GM19025 (cell line): ENCODE data around the gene MYO1G.
"Not testable (repeated sequence)": the region's sequence is repeated elsewhere in the genome, so short reads cannot be mapped to it uniquely, and the experiment has no call there.

ENCODE experiments used
- ATAC-seq: cut with Tn5 transposase; IDR thresholded peaks from one replicate; pipeline ENCODE4 v1.9.1; 2021; ENCODE audit warnings: mild to moderate bottlenecking, low read depth, moderate library complexity; ENCODE audit not compliant: unreplicated experiment

The MYO1G gene

DNA sequence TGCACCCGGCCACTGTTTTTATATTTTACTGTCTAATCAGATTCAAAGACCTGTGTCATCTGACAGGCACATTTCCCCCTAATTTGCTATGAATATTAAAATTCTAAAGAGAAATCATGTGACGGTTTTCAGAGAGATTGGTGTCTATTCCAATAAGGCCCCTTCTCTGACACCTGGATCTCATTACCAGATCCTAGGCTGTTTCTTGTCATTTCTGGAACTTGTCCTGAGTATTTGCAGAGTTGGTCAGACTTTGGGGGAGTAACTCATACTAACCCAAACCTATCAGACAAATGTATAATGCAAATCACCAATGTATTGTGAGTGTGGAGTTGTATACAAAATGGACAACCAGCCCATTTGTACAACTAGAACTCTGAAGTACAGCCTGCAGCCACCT is 29.5 kb downstream of the MYO1G start:
- ATAC-seq: no peak

- ATAC-seq: no peak
Measured at GRCh38 chr7:44945479-44945878, 33.3 kb downstream of the MYO1G start.

- no peak for ATAC-seq
Measured at GRCh38 chr7:44944821-44945220, 34.0 kb downstream of the MYO1G start.

GRCh38 chr7:44943631-44944030 is 35.2 kb downstream of the MYO1G start:
- ATAC-seq: no peak

GRCh38 chr7:44937426-44937825 is 41.4 kb downstream of the MYO1G start:
- ATAC-seq: no peak

DNA sequence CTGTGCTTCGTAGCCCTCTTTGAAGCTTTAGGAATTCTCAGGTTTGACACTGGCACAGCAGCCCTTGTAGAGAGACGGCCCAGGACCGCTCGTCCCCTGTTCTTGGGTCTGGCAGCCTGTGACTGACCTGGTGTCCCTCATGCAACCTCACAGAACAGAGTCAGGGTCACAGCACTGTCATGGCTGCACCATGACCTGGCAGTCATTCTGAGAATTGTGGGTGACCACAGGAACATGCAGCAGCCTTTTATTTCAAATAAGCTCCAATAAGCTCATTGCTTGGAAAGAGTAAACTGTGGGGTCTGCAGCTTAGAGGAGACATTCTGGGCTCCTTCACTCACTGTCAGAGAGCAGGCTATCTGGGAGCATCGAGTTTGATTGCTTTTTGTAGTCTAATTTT is 42.5 kb downstream of the MYO1G start:
- ATAC-seq: no peak

DNA sequence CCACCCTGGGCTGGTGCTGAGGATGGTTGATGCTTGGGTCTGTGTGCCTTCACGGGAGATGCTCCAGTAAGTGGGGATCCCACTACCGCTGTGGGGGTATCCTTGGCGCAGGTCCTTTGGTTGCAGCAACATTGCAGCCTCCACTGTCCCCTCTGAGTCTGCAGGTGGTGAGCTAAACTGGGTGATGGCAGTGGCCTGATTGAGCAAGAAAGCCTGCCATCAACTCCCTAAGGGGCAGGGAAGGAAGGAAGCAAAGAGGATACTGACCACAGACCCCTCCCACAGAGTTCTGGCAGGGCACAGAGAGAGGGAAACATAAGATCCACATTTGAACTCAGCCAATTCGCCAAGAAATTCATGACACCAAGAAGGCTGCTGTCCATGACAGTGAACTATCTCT is 43.2 kb downstream of the MYO1G start:
- no peak for ATAC-seq

GRCh38 chr7:44935016-44935415 is 43.8 kb downstream of the MYO1G start:
- ATAC-seq: no peak

- not testable (repeated sequence) for ATAC-seq
Measured at GRCh38 chr7:44934510-44934909, 44.3 kb downstream of the MYO1G start.

GRCh38 chr7:44930921-44931320 is 47.9 kb downstream of the MYO1G start:
- no peak for ATAC-seq

- no peak for ATAC-seq
Measured at GRCh38 chr7:44922351-44922694, 56.5 kb downstream of the MYO1G start.

GRCh38 chr7:44921607-44922350 is 57.0 kb downstream of the MYO1G start:
- ATAC-seq: no peak

GRCh38 chr7:44920119-44920518 is 58.7 kb downstream of the MYO1G start:
- no peak for ATAC-seq

DNA sequence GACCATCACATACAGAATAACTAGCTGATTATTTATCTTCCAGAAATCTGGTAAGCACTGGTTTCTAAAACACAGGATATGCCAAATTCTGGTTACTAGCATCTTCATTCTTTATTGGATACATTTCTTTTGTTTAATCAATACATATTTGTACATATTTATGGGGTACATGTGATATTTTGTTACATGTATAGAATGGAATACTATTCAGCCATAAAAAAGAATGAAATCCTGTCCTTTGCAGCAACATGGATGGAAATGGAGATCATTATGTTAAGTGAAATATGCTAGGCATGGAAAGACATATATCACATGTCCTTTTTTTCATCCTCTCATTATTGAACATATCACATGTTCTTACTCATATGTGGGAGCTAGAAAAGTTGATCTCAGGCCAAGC is 60.8 kb downstream of the MYO1G start:
- no peak for ATAC-seq

- no peak for ATAC-seq
Measured at GRCh38 chr7:44917465-44917864, 61.4 kb downstream of the MYO1G start.

DNA sequence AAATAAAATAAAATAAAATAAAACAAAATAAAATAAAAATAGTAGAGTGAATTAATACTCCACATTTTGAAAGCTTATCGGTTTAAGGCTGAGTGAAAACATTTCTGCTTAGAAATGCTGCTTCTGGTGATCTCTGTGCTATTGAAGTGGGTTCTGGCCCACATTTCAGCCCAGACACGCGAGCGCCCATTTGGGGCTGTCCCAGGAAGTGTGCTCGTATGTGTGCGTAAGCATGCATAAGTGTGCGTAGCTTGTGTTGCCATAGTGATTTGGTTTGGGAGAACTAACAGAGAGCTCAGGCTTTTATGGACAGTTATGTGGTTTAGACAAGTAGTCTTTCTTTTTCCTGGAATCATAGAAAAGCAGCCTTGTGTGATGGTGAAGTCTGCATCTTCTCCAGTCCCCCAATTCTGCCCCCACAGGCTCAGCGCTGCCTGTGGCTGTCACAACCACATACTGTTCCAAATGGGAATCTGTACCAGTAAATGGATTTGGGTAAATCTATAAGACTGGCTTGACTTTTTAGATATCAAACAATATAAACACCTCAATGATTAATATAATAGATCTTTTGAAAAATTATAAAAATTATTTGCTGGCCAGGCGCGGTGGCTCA is 63.7 kb downstream of the MYO1G start:
- ATAC-seq: no peak

DNA sequence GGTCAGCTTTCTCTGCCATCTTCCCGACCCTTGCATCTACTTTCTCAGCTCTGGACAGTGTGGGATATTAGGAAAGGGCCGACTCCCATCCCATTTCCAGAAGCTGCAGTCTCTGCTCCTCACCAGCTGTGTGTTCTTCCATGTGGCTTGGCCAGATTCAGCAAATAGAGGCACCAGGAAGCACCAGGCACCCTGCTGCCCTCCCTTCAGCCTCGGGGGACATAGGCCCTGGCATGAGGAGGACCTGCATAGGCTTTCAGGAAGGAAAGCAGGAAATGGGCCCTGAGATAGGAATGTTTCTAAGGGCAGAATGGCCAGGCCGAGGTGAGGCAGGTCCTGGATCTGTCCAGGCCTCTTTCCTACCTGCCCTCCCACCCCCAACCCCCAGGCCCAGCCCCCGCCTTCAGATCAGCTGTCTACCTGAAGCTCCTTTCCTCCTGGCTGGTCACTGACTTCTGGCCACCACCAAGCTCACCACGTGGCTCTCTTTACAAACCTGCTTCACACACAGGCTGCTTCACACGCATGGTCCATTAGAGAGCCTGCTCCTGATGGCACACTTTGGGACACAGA is 66.0 kb downstream of the MYO1G start:
- no peak for ATAC-seq
